HepG2 (cell line): ENCODE results near the gene SWSAP1. TPM values are rescaled to one million over a fixed set of nuclear protein-coding genes. Genes with fewer than 3 reads are reported as not detected.

Experiments used
- AGO2 ChIP-seq: fragments of 200-400 bp; formaldehyde crosslinking; optimal IDR thresholded peaks from 2 replicates; pipeline ENCODE3; 2017; ENCODE audit warnings: mild to moderate bottlenecking, low read depth, low read length, moderate library complexity
- ARHGAP35 ChIP-seq: sonication (generic); formaldehyde crosslinking; IDR thresholded peaks from 2 replicates; pipeline ENCODE4 v1.9.0; 2022; ENCODE audit warnings: mild to moderate bottlenecking, inconsistent platforms, moderate library complexity, missing genetic modification reagents, borderline replicate concordance
- CBFB ChIP-seq: sonication (generic); formaldehyde crosslinking; IDR thresholded peaks from 2 replicates; pipeline ENCODE4 v1.4.0; 2020; ENCODE audit warnings: missing genetic modification reagents
- DNMT3B ChIP-seq: conservative IDR thresholded peaks from 2 replicates; pipeline ENCODE4 v1.6.1; 2016; ENCODE audit warnings: missing biosample characterization, control low read depth
- FOSL2 ChIP-seq: sonication (generic); formaldehyde crosslinking; IDR thresholded peaks from 2 replicates; pipeline ENCODE4 v1.4.0; 2020; ENCODE audit warnings: missing genetic modification reagents
- GLI4 ChIP-seq: sonication (generic); formaldehyde crosslinking; IDR thresholded peaks from 2 replicates; pipeline ENCODE4 v1.5.1; 2020; ENCODE audit warnings: missing genetic modification reagents, mild to moderate bottlenecking, moderate library complexity, borderline replicate concordance
- IKZF4 ChIP-seq: sonication (generic); formaldehyde crosslinking; IDR thresholded peaks from 2 replicates; pipeline ENCODE4 v1.5.1; 2020; ENCODE audit warnings: borderline replicate concordance, mild to moderate bottlenecking, low read depth, missing genetic modification reagents; ENCODE audit errors: not compliant biosample characterization
- KIAA2018 ChIP-seq: sonication (generic); formaldehyde crosslinking; IDR thresholded peaks from 2 replicates; pipeline ENCODE4 v1.5.0; 2020; ENCODE audit warnings: mild to moderate bottlenecking, missing genetic modification reagents, borderline replicate concordance
- MAZ ChIP-seq, 2 experiments: sonication (generic) in 1 of 2; formaldehyde crosslinking in 1 of 2; IDR thresholded peaks; 2 replicates each; pipeline versions ENCODE4 v1.5.0 to v1.6.1; 2012 to 2020; ENCODE audit warnings: low read depth in 2 of 2, mild to moderate bottlenecking in 2 of 2, borderline replicate concordance in 1 of 2, improper control_type of control experiment in 1 of 2, low read length in 1 of 2, missing genetic modification reagents in 1 of 2, moderate library complexity in 1 of 2
- PAXIP1 ChIP-seq: sonication (generic); formaldehyde crosslinking; conservative IDR thresholded peaks from 2 replicates; pipeline ENCODE4 v1.4.0; 2020; ENCODE audit warnings: mild to moderate bottlenecking, missing genetic modification reagents, moderate library complexity
- RFX5 ChIP-seq: IDR thresholded peaks from 2 replicates; pipeline ENCODE4 v1.6.1; 2011; ENCODE audit warnings: low read depth, low read length, improper control_type of control experiment
- ZNF24 ChIP-seq: fragments of 450-650 bp; IDR thresholded peaks from 2 replicates; pipeline ENCODE4 v1.6.1; 2017; ENCODE audit warnings: antibody characterized with exemption, mild to moderate bottlenecking
- ZNF501 ChIP-seq: sonication (generic); formaldehyde crosslinking; IDR thresholded peaks from 2 replicates; pipeline ENCODE4 v1.5.1; 2020; ENCODE audit warnings: mild to moderate bottlenecking, moderate library complexity, missing genetic modification reagents
- polyA plus RNA-seq, 8 experiments: library from polyadenylated mRNA; depleted of rRNA in 3 of 8; stranded (reverse) in 7 of 8; unstranded in 1 of 8; fragments of >200 nt; fragmentation: Illumina TruSeq in 4 of 8; extraction: Trizol in 4 of 8; gene quantifications; 2 replicates each; pipeline versions ENCODE4 v1.2.1 to v1.2.3, GENCODE V29; 2011 to 2016; ENCODE audit warnings: low read depth in 4 of 8, missing spikeins in 1 of 8, mixed read lengths in 1 of 8; ENCODE audit not compliant: insufficient read depth in 1 of 8
- total RNA-seq, 5 experiments: library from RNA; depleted of rRNA; stranded (reverse); fragments of >200 nt; fragmentation: Illumina TruSeq; extraction: Trizol; gene quantifications; 2 replicates each; pipeline ENCODE4 v1.2.3, GENCODE V29; 2016; ENCODE audit warnings: low read depth in 1 of 5

The SWSAP1 gene
- total and polyA plus RNA-seq, 2 of the 13 experiments (the other 11 are each of a cell fraction or from before 2014, with no cell fraction given), result 2.7 to 3.3 TPM

- peak; percentile 46; the same call in 1 of the 2 replicates for TF ChIP-seq ZNF501
- TF ChIP-seq IKZF4, result no peak
- peak; percentile 25; the same call in 1 of the 2 replicates for TF ChIP-seq PAXIP1 (CRISPR knock-in tag)
- TF ChIP-seq KIAA2018, result no peak
- TF ChIP-seq GLI4, result no peak
- no peak for TF ChIP-seq AGO2
- no peak for TF ChIP-seq ZNF24
- no peak for TF ChIP-seq MAZ (IDR thresholded peaks at IDR 0.05; ENCODE audit: borderline replicate concordance, low read depth, low read length)
- TF ChIP-seq MAZ (CRISPR knock-in tag; IDR thresholded peaks at IDR 0.05; ENCODE audit: low read depth), result no peak
- no peak for TF ChIP-seq ARHGAP35
- TF ChIP-seq CBFB (CRISPR knock-in tag), result 0 out of 2 replicates have a peak, but pooled peaks have one; percentile 13
- no peak for TF ChIP-seq FOSL2 (CRISPR knock-in tag)
- TF ChIP-seq DNMT3B (CRISPR knock-in tag), result no peak
- TF ChIP-seq RFX5, result no peak
Observed at GRCh38 chr19:11418549-11419506, 44.4 kb downstream of the SWSAP1 start, which contains the start of gene RGL3 (continued).
